HFF-Myc (cell line): ENCODE data around the gene UBL4B.

Experiments
- DNase-seq: peaks from one replicate; pipeline ENCODE4 v3.0.0-alpha.2; 2011; ENCODE audit warnings: low read depth; ENCODE audit errors: extremely low read depth
- H3K4me3 ChIP-seq: replicated peaks from 2 replicates; pipeline ENCODE4 v1.5.1; 2011; ENCODE audit warnings: low read depth, mild to moderate bottlenecking, control low read depth, low read length
- CTCF ChIP-seq: IDR thresholded peaks from 2 replicates; pipeline ENCODE4 v1.5.1; 2012; ENCODE audit warnings: mild to moderate bottlenecking, low read depth, low read length, control low read depth; ENCODE audit errors: missing control alignments

UBL4B gene

GRCh38 chr1:110161165-110161564, 48.9 kb downstream of the UBL4B start:
- no peak for TF ChIP-seq CTCF
- no peak for DNase-seq
- H3K4me3 ChIP-seq, result no peak overlapping the region

GRCh38 chr1:110161849-110162248, 49.6 kb downstream of the UBL4B start:
- no peak for DNase-seq
- TF ChIP-seq CTCF, result no peak
- no peak overlapping the region for H3K4me3 ChIP-seq
